ENCODE results near the gene LEF1.

DNA sequence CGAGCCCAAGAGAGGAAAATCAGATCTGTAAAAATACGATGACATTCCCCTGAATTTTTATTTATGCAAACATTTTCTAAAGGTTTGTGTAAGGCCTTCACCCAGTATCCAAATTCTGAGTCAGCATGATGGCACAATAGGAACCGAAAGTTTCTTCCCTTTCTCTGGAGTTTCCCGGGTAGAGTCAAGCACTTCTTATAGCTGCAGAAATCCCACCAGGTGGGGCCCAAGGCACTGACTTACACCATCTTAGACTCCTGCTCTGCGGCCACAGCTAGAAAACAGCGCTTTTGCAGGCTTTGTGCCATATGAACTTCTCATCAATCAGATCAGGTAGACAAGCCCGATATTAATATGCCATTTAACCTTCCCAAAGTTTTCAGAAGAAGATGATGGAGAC is 13.4 kb downstream of the LEF1 start:
- TF ChIP-seq, protein P1, sequence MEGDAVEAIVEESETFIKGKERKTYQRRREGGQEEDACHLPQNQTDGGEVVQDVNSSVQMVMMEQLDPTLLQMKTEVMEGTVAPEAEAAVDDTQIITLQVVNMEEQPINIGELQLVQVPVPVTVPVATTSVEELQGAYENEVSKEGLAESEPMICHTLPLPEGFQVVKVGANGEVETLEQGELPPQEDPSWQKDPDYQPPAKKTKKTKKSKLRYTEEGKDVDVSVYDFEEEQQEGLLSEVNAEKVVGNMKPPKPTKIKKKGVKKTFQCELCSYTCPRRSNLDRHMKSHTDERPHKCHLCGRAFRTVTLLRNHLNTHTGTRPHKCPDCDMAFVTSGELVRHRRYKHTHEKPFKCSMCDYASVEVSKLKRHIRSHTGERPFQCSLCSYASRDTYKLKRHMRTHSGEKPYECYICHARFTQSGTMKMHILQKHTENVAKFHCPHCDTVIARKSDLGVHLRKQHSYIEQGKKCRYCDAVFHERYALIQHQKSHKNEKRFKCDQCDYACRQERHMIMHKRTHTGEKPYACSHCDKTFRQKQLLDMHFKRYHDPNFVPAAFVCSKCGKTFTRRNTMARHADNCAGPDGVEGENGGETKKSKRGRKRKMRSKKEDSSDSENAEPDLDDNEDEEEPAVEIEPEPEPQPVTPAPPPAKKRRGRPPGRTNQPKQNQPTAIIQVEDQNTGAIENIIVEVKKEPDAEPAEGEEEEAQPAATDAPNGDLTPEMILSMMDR (IDR thresholded peaks at IDR 0.05) = no peak
- TF ChIP-seq POLR2AphosphoS5 (IDR thresholded peaks at IDR 0.05; ENCODE audit: insufficient read depth in 1 of 2, low read depth in 1 of 2) = no peak
